NCI-H748 (cell line): ENCODE results near the gene RBM39.
"Not testable (repeated sequence)": the region's sequence is repeated elsewhere in the genome, so short reads cannot be mapped to it uniquely, and the experiment has no call there.

Source experiments
- DNase-seq: peaks from one replicate; lab custom pipeline; 2025; ENCODE audit not compliant: unreplicated experiment; lab: John Stamatoyannopoulos, UW

Gene RBM39

DNA sequence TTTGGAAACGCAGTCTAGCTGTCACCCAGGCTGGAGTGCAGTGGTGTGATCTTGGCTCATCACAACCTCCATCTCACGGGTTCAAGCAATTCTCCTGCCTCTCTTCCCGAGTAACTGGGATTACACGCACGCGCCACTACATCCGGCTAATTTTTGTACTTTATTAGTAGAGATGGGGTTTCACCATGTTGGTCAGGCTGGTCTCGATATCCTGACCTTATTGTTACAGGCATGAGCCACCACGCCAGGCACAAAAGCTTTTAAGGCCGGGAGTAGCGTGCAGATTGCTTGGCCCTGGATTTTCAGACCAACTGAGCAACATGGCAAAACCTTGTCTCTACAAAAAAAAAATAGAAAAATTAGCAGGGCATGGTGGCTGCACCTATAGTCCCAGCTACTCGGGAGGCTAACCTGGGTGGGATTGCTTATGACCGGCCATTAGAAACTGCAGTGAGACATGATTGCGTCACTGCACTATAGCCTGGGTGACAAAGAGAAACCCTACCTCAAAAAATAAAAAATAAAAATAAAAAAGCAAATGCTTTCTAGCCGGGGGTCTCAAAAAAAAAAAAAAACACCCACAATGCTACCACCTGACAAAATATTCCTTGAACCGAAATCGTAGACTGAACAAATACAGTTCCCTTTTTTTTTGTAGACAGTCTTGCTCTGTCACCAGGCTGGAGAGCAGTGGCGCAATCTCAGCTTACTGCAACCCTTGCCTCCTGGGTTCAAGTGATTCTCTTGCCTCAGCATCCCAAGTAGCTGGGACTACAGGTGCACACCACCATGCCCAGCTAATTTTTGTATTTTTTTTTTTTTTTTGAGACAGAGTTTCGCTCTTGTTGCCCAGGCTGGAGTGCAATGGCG lies 15.0 kb downstream of the RBM39 start:
- DNase-seq: no peak

GRCh38 chr20:35724321-35725230 lies 17.5 kb downstream of the RBM39 start:
- DNase-seq: no peak

DNA sequence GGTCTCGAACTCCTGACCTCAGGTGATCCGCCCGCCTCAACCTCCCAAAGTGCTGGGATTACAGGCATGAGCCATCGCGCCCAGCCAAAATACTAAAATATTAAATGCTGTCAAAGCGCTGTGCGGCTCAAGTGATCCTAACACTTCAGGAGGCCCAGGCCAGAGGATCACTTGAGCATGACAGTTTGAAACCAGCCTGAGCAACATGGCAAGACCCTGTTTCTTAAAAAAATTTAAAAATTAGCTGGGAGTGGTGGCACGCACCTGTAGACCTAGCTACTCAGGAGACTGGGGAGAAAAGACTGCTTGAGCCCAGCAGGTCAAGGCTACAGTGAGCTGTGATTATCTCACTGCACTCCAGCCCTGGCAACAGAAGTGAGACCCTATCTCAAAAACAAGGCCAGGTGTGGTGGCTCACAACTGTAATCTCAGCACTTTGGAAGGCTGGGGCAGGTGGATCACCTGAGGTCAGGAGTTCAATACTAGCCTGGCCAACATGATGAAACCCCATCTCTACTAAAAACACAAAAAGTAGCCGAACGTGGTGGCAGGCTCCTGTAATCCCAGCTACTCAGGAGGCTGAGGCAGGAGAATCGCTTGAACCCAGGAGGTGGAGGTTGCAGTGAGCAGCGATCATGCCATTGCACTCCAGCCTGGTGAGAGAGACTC lies 18.3 kb downstream of the RBM39 start:
- not testable (repeated sequence) for DNase-seq

DNA sequence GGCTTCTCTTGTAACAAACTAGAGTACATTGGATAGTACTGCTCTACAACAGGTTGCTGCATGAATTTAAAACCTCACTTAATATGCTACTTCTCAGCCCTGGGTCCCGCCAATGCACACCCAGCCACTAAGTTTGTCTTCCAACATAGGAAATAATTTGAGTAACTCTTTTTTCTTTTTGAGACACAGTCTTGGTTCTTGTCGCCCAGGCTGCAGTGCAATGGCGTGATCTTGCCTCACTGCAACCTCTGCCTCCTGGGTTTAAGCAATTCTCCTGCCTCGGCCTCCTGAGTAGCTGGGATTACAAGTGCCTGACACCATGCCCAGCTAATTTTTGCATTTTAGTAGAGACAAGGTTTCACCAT lies 18.8 kb downstream of the RBM39 start:
- not testable (repeated sequence) for DNase-seq

- DNase-seq: no peak
These were observed 20.4 kb downstream of the RBM39 start for GRCh38 chr20:35721621-35722020.

- no peak for DNase-seq
These were observed 20.8 kb downstream of the RBM39 start for GRCh38 chr20:35721219-35721618.

DNA sequence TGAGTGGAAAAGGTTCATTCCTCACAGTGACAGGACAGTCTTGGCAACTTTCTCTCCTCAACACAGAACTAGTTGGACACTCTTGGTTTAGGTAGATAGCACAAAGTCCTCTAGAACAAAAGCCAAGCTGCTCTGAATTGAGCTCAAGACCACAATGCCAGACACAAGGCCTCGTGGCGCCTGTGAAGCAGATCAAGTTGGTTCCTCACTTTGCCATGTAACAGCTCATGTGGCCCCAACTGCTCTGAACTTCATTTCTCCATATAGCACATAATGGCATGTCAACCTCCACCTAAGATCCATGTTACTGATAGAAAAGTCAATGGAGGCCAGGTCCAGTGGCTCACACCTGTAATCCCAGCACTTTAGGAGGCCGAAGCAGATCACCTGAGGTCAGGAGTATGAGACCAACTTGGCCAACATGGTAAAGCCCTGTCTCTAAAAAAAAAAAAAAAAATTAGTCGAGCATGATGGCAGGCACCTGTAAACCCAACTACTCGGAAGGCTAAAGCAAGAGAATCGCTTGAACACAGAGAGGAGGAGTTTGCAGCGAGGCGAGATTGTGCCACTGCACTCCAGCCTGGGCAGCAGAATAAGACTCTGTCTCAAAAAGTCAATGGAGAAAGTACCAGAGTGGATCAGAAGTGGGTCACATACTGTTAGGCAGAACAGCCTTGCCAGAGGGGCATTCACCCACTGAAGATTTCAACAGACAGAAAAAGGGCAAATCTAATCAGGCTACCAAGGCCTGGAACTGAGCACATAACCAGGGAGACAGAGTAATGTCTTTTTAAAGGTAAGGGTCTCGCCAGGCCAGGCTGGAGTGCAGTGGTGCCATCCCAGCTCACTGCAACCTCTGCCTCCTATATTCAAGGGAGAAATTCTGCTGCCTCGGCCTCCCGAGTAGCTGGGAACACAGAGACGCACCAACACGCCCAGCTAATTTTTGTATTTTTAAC lies 21.6 kb downstream of the RBM39 start:
- no peak for DNase-seq

DNA sequence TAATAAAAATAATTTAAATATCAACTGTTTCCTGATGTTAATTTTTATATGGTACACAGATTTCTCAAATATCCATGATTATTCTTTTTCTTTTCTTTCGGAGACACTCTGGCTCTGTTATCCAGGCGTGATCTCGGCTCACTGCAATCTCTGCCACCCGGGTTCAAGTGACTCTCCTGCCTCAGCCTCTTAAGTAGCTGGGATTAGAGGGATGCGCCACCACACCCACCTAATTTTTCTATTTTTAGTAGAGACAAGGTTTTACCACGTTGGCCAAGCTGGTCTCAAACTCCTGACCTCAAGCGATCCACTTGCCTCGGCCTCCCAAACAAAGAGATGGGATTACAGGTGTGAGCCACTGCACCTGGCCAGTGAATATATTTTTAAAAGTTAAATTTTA lies 22.3 kb downstream of the RBM39 start:
- no peak for DNase-seq

DNA sequence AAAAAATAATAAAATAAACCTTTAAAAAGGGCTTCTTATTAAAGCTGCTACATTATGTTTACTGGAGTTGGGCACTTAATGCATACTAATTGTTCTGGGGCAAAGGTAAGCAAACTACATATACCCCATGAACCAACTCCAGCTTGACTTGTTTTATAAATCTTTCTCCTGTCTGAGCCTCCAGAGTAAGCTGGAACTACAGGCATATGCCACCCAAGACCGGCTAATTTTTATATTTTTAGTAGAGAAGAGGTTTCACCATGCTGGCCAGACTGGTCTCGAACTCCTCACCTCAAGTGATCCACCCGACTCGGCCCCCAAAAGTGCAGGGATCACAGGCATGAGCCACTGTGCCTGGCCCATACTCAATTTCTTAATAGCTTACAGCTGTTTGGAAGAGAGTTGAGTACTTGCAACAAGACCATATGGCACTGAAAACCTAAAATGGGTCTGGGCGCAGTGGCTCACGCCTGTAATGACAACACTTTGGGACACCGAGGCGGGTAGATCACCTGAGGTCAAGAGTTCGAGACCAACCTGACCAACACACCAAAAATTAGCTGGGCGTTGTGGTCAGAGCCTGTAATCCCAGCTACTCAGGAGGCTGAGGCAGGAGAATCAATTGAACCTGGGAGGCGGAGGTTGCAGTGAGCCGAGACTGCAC lies 23.0 kb downstream of the RBM39 start:
- no peak for DNase-seq

DNA sequence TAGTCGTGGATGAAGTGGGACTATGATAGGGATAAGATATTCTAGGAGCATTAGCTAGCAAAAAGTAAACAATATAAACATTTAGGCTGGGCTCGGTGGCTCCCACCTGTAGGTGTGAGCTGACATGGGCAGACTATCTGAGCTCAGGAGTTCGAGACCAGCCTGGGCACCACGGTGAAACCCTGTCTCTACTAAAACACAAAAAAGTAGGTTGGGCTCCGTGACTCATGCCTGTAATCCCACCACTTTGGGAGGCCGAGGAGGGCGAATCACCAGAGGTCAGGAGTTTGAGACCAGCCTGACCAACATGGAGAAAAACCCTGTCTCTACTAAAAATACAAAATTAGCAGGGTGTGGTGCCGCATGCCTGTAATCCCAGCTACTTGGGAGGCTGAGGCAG lies 23.7 kb downstream of the RBM39 start:
- DNase-seq: not testable (repeated sequence)

DNA sequence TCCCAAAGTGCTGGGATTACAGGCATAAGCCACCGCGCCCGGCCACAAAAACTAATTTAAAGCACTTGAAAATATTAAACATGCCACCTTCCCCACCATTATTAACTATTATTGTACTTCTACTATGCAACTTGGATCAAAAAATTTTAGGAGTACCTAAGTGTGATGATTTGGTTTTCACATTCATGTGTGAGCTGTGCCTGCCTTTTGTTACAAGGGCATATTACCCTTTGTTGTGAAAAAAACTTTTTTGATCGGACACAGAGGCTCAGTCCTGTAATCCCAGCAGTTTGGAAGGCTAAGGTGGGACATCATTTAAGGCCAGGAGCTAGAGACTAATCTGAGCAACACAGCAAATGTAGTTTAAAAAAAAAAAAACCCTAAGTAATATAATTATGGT lies 25.7 kb downstream of the RBM39 start:
- DNase-seq: no peak

GRCh38 chr20:35715652-35716051 lies 26.4 kb downstream of the RBM39 start:
- DNase-seq: no peak

DNA sequence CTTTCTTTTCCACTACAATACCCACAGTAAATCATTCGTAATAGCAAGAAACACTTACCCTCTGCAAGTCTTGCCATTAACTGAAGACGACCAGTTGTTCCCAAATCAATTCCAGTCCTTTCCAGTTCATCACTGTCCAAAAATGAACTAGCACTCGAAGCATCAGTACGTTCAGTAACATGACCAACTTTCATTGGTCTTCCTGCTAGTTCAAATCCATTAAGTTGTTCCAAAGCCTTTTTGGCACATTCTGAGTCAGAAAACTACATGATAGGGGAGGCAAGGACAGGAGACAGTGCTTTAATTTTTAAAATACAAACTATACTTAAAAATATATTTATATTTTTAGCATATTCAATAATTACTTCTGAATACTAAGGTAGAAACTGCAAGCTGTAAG lies 27.9 kb downstream of the RBM39 start:
- DNase-seq: no peak

GRCh38 chr20:35713120-35713519 lies 28.9 kb downstream of the RBM39 start:
- DNase-seq: not testable (repeated sequence)

DNA sequence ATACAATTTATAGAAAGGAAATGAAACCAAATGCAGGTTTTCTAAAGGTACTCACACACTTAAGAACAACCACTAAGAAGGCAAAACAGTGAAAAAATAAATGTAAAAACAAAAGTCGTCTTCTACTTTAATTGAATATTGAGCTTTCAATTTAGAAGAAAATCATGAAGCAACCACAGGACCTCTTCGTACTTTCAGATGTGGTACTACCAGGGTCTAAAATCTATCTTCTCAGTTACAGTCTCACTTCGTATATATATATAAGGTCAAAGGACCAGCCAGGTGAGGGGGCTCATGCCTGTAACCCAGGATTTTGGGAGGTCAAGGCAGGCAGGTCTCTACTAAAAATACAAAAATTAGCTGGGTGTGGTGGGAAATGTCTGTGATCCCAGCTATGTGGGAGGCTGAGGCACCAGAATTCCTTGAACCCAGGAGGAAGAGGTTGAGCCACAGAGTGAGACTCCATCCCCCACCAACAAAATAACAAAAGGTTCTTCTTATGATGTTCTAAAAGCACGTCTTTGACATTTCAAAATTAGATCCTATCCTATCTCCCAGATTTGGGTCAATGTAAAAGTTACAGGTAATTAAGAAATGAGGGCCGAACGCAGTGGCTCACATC lies 30.4 kb downstream of the RBM39 start:
- no peak for DNase-seq

DNA sequence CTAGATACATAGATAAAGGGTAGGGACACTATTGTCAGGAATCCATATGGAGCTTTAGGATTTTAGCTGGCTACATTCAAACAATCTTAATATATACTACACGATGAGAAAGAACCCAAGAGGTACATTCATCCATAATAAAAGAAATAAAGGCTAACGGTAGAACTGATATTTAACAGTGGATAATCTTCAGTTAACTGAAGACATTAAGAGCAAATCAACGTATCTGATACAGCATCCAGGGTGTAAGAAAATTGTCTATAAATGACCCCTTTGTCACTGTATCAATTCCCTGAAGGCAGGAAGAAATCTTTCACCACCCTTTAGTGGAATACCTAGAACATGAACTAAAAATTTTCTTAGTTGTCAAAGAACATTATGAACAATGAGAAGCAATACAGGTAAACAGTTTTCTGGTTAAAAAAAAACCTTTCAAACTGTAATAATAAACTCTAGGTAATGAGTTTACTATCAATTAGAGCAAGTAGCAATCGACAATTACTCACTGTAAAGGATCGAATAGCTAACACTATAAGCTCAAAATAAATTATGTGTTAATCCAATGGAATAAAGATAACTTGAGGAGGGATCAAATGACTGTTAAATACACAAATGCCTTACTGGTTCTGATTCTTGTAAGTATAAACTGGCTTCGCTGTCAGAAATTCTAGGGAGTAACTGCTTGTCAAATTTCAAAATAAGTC lies 31.0 kb downstream of the RBM39 start:
- no peak for DNase-seq

DNA sequence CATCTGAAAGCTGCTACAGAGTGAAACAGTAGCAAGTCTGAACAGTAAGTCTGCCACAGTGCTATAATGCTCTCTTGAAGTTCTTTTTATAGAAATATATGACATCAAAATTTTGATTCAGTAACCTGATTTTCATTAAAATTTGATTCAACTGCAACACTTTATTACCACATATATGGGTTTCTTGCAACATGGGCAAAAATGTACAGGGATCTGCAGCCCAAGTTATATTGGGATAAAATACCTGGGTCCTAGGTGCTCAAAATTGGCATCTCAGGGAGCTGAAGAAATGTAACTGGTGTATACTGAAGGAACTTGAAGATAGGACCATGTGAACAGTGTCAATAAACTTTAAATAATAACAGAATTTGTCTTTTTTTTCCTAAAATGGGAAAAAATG lies 32.0 kb downstream of the RBM39 start:
- no peak for DNase-seq

DNA sequence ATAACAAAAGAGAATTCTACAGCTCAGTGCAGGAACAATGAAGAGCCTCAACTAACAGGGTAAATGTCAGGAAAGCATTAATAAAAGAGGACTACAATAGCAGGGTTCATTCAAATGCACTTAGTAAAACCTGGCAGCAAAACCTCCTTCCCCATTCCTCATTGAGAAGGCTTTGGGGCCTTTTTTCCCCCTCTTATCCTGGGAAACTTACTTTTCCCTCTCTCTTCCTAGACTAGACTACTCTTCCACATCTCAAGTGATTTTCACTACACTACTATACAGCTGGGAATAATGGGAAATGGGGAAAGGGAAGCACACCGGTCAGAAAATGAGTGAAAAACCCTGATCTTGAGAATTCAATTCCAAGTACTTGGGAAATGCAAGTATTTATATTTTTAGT lies 32.8 kb downstream of the RBM39 start:
- no peak for DNase-seq

GRCh38 chr20:35708502-35708901 lies 33.6 kb downstream of the RBM39 start:
- DNase-seq: no peak
